ENCODE measurements around the gene KRTAP4-4.

DNA sequence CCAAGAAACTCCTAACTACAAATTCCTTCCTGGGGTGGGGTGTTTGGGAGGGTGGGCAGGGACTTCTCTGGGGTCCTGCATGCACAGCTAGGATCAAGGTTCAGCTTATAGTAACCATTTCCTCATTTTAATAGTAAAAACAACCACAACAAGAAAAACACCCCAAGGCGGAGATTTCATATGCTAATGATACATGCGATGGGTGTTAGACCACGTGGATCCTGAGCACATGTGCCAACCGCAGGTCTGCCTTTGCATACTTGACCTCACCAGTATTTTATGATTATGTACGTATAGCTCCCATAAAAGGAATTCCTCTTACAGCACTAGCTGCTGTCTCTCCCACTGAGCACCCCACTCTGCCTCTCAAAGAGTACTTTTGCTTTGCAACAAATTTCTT is 44.3 kb downstream of the KRTAP4-4 start:
- TF ChIP-seq POLR2A (IDR thresholded peaks at IDR 0.05; ENCODE audit: low read length) (no peak), GATA1 (IDR thresholded peaks at IDR 0.05; ENCODE audit: low read depth, low read length) (no peak)

All from erythroblast (primary cell).